ENCODE results near the gene PSMA5. TPM values are rescaled to one million over a fixed set of nuclear protein-coding genes. Genes with fewer than 3 reads are reported as not detected.
"Not testable (repeated sequence)": the region's sequence is repeated elsewhere in the genome, so short reads cannot be mapped to it uniquely, and the experiment has no call there.

The PSMA5 gene
- polyA plus RNA-seq (2014; cell fraction: cytosol; rRNA removed) = 78.4 and 79.9 TPM in 2 replicates
- 45.1 and 46.8 TPM in 2 replicates for polyA plus RNA-seq (2014; cell fraction: nucleus; rRNA removed)

DNA sequence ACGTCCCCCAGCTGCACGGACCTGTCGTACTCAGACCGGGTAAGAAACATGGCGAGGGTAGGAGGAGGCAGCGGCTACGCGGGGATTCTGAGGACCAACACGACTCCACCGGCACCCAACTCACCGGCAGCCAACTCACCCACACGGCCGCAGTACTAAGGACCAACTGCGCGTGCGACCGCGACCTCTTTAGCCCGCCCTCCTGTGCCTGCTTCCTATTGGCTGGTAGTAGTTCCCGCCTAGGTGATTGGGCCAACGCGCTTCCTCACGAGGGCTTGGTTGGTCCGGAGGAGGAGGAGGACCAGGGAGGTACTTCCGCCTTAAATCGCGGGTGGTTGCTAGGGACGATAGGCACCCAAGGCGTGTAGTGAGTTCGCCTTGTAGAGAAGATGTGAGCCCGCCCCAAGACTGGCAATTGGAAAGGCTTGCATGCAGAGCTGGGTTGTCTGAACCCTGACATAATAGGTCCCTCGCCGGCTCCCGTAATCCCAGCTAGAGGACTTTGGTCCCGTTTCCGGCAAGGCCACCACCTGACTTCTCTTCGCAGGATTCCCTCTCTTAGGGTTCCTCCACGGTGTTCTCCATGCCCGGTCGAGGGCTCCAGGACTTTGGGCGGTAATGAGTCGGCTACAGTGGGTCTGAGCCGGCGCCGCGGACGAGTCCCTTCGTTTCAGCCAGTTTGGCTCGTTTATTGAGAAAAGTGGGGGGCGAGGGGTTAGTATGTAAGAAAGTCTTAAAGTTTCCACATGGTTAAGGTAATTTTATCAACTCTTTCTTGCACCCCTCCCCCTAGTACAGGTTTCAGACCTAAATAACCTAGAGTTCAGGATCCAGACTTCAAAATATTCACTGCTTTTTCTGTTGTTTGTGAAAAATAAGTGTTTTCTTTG lies at the start of gene PSMA5:
Gene PSMA5 (minus strand): TSS at position 168 of the 890 bp plus-strand sequence. CDS start 118 bp downstream, at position 50.
- peak; percentile 99 for DNase-seq (ENCODE audit: low spot score)

DNA sequence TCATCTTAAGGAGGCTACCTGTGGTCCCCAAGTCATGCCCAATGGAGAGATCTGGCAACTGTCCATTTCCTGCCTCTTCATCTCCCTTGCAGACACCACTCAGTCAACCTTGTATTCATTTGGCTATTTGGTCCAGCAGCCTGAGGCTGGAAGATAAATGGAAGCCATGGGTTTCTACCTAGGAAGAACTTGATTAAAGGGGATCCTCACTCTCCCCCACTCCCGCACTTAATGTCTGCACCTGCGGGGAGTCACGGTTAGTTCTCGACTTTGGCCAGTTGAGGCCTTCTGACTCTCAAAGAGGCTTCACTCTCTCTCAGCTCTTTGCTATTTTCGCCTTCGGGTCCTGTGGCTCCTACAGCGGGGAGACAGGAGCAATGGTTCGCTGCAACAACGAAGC lies 49.0 kb upstream of the PSMA5 start:
- no peak for DNase-seq (ENCODE audit: low spot score)

DNA sequence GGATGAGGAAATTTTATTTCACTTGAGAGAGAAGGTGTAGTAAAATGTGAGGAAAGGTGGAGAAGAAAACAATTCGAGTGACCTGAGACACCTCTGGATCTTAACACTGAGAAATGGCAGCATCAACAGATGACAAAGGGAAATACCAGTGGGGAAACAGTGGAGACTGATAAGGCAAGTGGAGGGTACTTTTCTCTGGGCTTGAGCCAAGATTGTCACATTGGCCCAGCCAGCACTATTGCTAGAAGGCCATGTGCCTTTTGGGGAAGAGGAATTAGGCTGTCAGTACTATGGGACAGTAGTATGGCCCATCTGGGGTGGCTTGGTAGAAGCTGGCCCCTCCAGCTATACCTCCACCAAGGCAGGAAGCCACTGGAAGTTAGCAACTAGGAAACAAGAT lies 48.4 kb upstream of the PSMA5 start:
- DNase-seq (ENCODE audit: low spot score) = no peak

DNA sequence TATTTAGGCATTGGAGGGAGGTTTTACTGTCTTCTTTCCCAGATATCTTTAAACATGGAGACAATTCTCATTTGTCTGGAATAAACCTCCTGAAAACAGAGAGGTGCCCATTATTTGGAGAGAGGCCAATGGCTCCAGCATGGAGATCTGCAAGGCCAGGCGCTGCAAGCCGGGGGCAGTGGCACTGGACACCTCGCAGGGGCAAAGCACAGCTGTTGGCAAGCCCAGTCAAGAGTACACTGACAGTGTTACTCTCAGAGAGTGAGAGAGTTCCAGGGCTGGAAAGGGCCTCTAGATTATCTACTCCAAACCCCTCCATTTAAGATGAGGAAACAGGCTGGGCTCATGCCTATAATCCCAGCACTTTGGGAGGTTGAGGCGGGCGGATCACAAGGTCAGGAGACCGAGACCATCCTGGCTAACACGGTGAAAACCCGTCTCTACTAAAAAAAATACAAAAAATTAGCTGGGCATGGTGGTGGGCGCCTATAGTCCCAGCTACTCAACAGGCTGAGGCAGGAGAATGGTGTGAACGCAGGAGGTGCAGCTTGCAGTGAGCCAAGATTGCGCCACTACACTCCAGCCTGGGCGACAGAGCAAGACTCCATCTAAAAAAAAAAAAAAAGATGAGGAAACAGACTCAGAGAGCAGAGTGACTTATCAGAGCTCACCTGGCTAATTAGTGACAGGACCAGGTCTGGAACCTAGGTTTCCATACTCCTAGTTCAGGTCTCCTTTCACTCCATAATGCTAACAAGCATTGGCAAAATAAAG lies 47.2 kb upstream of the PSMA5 start:
- DNase-seq (ENCODE audit: low spot score) = not testable (repeated sequence)

DNA sequence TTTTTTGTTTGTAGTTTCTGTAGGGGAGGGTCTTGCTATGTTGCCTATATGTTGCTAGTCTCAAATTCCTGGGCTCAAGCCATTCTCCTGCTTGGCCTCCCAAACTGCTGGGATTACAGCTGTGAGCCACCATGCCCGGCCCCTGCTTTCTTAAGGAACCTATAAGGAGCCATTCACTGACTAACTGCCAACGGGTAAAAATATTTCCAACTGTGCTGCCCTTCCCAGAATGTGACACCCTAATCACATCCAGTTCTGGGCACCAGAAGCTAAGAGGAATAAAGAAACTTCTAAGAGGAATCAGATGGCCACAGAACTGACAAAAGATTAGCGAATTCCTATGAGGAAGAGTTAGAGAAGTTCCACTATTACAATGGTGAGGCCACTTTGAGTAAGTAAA lies 46.5 kb upstream of the PSMA5 start:
- DNase-seq (ENCODE audit: low spot score) = no peak

DNA sequence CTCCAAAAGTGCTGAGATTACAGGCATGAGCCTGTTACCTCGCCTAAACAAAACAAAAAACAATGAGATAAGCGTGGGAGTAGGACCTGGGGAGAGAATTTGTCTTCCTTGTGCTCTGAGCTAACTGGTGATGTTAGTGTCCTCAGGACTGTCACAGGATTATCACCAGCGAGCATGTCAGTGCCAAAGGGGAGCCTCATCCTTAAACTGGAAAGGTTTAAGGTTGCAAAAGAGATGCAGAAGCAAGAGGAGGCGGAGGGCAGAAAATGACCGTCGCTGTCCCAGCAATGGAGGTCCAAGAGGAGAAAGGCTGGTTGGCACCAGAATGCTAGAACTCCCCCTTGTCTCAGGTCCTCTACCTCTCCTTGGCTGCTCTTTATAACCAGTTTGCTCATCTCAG lies 44.0 kb upstream of the PSMA5 start:
- no peak for DNase-seq (ENCODE audit: low spot score)

DNA sequence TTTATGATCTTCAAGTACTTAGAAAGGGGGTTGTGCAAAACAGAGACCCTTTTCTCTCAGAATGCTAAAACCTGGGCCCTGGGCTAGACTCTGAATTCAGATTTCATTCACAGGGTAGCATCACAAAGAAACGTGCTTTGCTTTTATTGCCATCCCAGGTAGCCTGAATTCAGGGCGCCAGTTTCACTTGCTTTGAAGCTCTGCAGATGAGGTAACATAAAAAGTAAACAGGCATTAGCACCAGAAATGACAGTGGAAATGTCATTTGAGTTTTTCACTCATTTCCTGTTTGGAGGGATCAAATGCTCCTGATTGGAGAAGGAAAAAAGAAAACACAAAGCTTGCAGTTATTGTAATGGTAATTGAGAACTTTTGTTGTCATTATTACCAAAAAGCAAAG lies 42.7 kb upstream of the PSMA5 start:
- DNase-seq (ENCODE audit: low spot score) = no peak

DNA sequence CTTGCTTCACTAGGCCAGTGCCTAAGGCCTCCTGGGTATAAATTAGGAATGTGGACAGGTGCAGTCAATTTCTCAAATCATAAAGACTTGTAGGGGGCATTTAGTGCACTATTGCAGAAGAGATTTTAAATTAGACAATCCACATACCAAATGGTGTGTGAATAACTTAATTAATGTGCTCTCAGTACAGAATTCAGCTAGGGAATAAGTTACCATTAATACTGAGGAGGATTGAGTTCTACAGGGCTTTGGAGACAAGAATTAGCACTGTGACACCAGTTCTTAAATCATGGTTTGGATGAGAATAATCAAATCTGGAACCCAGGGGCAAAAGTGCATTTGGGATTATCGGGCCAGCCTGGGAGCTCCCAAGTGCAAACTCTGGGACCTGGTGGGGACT lies 41.8 kb upstream of the PSMA5 start:
- no peak for DNase-seq (ENCODE audit: low spot score)

DNA sequence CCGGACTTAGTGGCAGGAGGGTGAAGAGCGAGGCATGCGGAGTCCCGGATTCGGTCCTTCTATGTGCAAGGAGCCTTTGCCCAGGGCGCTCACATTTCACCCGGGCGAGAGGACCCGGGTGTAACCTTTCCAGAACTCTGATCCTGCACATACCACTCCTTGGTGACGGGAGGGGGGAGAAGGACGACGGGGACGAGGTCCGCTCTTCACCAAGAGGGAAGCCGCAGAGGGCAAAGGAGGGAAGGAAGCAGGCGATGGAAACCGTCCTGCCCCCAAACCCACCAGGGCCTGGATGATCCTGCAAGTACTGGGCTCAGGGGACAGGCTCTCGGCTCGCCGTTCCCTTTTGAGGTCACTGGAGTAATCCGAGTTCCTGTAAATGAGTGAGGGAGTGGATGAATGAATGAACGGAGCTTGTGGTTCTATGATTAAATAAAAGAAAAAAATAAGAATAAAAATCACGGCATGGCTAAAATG lies 41.1 kb upstream of the PSMA5 start:
- no peak for DNase-seq (ENCODE audit: low spot score)

DNA sequence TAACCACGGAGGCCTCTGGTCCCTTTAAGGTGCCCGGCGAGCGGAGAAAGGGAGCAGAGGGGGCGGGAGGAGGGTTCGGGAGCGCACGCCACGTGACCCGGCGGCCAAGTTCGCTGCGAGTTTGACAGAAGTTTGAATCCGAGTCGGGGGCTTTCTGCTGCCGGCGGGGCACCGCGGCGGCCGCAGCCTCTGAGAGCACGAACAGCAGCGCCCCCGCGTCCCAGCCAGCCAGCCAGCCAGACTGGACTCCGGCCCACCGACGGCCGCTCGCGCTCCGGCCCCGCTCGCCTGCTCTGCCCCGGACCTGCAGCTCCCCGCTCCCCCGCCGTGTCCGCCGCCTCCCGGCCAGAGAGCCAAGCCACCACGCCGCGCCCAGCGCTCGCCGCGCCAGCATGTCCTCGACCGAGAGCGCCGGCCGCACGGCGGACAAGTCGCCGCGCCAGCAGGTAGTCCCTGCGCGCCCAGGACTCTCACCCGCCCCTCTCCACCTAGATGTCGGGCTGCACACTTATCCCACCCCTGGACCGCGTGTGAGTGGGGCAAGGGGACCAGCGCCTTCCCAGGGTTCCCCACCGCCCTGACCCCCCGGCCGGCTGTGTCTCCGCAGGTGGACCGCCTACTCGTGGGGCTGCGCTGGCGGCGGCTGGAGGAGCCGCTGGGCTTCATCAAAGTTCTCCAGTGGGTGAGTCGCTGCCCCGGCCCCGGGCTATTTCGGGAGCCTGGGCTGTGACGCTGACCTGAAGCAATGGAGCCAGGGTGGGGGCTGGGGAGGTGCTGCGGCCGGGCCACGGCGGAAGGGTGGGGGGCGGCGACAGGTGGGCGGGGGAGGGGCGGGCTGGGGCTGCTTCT lies 40.4 kb upstream of the PSMA5 start, which contains the start of gene SYPL2:
Gene SYPL2 (plus strand): TSS at position 95 of the 849 bp plus-strand sequence. CDS start 298 bp downstream, at position 393.
- DNase-seq (ENCODE audit: low spot score) = no peak

DNA sequence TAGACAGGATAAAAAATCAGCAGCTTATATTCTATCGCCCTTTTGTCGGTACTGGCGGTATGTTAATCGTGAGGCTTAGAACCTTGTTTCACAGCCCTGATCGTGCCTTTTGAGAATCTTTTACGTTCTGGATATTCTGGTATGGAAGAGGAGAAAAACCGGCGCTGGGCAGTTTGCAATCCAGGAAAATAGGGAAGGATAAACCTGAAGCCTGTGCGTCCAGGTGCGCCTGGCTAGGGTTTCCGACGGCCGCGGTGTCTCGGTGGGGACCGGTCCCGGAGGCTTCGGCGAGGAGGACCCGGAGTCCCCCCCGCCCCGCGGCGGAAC lies 39.8 kb upstream of the PSMA5 start:
- DNase-seq (ENCODE audit: low spot score) = no peak

DNA sequence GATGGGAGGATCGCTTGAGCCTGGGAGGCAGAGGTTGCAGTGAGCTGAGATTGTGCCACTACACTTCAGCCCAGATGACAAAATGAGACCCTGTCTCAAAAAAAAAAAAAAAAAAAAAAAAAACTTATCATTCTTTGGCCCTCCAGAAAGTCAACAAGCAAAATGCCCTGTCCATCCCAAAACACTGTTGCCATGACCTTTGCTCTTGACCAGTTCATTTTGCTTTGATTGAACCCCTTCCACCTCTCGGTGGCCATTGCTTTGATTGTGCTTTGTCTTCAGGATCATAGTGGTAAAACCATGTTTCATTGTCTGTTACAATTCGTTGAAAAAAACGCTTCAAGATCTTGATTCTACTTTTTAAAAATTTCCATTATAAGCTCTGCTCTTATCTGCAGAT lies 31.6 kb upstream of the PSMA5 start:
- DNase-seq (ENCODE audit: low spot score) = no peak

DNA sequence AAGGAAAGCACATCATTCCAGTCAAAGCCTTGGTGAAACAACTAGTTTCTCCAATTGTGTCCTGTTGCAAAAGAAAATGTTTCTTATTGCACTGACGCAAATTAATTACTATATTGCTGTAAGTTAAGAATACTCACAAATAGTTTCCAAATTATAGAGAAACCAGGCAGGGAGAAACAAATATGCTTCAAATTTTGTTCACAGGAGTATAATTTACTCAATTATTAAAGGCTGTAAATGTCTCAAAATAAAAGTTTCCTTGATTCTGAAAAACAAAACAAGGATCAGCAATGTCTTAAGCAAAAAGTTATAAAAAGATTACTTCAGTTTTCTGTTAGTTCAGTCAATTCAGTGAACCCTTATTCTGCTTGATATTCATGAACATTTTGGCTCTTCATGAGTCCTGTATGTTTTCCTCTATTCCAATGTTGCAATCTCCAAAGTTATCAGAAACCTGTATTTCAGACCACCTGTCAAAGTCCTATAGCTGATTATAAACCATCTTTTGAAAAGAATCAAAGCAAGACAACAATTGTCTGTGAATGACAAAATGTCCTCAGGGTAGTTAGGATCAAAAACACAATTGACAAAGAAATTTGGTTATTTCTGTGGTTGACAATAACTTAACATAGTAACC lies 28.4 kb upstream of the PSMA5 start:
- DNase-seq (ENCODE audit: low spot score) = no peak

DNA sequence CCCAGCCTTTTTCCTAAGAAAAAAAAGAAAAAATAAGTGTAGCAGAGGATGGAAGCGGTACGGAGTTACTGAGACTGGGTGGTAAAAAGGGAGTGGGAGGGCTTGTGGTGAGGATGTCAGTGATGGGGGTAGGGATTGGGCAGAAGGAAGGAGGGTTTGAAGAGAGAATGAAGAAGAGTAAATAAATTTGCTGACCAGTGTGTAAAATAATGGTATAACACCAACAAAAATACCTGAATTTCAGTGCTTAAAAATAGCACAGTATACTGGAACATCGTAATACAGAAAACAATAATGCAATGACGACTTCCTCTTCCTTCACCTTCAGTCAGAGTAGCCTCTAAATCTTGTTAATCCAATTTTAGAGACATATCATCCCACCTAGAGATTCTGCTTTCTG lies 21.3 kb upstream of the PSMA5 start:
- no peak for DNase-seq (ENCODE audit: low spot score)

DNA sequence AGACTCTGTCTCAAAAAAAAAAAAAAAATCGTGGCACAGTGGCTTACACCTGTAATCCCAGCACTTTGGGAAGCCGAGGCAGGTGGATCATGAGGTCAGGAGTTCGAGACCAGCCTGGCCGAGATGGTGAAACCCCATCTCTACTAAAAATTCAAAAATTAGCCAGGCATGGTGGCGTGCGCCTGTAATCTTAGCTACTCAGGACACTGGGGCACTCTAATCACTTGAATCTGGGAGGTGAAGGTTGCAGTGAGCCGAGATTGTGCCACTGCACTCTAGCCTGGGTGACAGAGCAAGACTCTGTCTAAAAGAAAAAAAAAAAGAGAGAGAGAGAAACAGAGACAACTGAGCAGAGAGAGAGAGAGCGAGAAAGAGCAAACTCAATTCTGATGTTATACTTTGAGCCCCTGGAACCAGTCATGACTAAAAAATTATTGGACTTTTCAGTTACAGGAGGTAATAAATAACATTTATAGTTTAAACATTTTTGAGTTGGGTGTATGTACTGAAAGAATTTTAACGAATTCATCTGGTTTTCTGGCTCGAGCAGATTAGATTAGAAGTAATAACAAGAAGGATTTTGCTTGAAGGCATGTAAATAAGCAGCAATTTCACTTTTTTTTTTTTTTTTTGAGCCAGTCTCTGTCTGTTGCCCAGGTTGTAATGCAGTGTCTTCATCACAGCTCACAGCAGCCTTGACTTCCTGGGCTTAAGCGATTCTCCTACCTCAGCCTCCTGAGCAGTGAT lies 19.9 kb upstream of the PSMA5 start:
- not testable (repeated sequence) for DNase-seq (ENCODE audit: low spot score)

DNA sequence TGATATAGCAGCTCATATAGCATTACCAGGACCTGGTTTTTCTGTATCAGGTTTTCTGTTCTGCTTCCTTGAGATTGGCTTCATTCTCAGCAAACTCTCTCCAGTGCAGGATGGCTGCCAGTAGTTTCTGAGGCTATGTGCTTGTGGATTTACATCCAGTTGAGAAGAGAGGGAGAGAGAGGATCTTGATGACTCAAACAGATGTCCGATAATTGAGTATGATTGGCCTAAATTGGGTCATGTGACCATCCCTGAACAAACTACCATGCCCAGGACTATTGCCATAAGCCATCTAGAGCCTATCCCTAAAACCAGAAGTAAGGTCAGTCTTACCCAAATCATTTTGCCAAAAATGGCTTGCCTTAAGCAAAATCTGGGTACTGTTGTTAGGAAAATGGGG lies 18.1 kb upstream of the PSMA5 start:
- peak; percentile 71 for DNase-seq (ENCODE audit: low spot score)

DNA sequence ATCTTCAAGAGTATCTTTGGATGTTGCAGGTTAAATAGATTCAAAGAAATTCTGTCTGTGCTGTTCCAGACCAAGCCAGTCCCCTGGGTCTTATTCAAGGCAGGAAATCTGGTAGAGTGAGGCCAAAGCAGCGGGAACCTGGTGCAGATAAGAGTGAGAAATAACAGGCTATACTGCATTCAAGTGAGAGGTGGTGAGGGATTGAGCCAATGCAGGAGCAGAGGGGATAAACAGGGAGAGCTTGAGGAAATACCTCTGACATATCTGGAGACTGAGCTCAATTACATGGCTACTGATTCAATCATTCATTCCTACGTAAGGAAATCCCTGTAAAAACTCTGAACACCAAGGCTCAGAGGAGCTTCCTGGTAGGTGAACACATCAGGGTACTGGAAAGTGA lies 17.2 kb upstream of the PSMA5 start:
- DNase-seq (ENCODE audit: low spot score) = peak; percentile 64

DNA sequence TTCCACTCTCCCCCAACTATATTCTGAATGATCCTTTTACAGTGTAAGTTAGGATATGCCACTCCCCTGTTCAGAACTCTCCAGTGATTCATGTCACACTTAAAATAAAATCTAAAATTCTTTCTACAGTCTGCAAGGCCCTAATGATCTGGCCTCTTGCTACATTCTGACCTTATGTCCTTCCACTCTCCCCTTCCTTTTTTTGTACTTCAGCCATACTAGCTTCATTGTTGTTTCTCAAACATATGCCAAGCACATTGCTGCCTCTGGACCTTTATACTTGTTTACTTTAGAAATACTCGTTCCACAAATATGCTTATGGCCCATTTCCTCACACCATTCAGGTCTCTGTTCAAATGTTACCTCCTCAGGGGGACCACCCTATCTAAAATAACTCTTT lies 14.8 kb upstream of the PSMA5 start:
- DNase-seq (ENCODE audit: low spot score) = no peak

DNA sequence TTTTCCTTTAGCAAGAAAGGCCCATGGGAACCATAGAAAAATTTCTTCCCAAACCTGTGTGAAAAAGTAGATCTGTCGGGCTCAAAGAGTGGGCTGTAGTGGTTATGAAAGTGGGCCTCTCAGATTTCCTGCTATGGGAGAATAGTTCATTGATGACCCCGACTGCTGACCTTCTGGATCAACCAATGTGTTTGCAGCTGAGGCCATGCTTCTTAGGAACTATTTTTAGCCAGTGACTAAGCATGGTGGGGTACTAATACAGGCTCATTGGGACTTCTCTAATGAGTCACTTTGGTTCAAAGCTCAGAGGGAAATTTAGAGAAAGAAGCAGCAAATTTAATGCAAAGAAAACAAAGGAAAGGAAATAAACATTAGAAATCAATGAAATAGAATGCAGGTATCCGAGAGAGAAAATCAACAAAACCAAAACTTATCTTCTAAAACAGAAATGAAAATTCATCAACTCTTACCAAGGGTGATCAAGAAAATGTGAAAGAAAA lies 12.6 kb upstream of the PSMA5 start:
- no peak for DNase-seq (ENCODE audit: low spot score)

DNA sequence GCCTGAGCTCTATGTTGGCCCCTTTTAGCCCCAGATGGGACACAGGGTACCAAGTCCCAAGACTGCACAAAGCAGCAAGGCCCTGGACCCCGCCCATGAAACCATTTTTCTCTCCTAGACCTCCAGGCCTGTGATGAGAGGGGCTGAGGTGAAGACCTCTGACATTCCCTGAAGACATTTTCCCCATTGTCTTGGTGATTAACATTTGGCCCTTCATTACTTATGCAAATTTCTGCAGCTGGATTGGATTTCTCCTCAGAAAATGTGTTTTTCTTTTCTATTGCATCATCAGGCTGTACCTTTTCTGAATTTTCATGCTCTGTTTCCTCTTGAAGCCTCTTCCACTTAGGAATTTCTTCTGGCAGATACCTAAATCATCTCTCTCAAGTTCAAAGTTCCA lies 8.2 kb upstream of the PSMA5 start:
- DNase-seq (ENCODE audit: low spot score) = no peak
